ENCODE results near the gene SLC25A13. TPM values are rescaled to one million over a fixed set of nuclear protein-coding genes. Genes with fewer than 3 reads are reported as not detected.

Gene SLC25A13
- total and polyA plus RNA-seq, 9 of the 15 experiments (the other 6 are each of a cell fraction or from before 2014, with no cell fraction given): 21.4 to 80.2 (median 58.7) TPM

DNA sequence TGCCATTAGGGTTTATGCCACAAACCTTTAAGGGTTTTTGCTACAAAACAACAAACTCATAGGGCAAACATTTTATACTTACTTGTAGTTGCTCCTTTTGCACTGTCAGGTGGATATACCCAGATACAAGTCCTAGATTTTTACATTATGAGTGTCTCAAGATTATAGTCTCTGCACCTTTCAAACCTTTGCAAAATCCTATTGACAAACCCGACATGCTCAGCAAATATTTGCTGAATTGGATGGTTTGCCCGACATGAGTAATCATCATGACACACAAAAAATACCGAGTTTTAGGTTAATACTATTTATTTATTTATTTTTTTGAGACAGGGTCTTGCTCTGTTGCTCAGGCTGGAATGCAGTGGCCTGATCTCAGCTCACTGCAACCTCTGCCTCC is 117.3 kb downstream of the SLC25A13 start:
- Histone ChIP-seq H3K4me2 (ENCODE audit: insufficient read depth, low read length) (no peak overlapping the region), H3K4me3 (no peak overlapping the region), H3K79me2 (ENCODE audit: control insufficient read depth, insufficient read depth, low read length) (no peaks in the 10 kb centered on the region), H3K27ac (ENCODE audit: extremely low read depth, low read depth, low read length) (no peak overlapping the region), H3K4me1 (replicated peaks in 1 of 2; ENCODE audit: control insufficient read depth in 2 of 2, insufficient read depth in 2 of 2, low read length in 2 of 2) (peaks cover 0 to 2% of the 10 kb centered on the region in 2 experiments; a peak in 2 of 5 replicates), H3K27me3 (ENCODE audit: control insufficient read depth in 2 of 2, insufficient read depth in 2 of 2, low read length in 2 of 2) (no peaks in the 10 kb centered on the region), H4K20me1 (replicated peaks; ENCODE audit: control insufficient read depth, insufficient read depth, low read length) (no peaks in the 10 kb centered on the region), H3K9ac (ENCODE audit: insufficient read depth in 1 of 2, low read depth in 2 of 2, low read length in 2 of 2) (no peak overlapping the region), H3K36me3 (ENCODE audit: control insufficient read depth, insufficient read depth, low read length) (peaks cover 8% of the 10 kb centered on the region; the same call in 1 of the 3 replicates), H2AFZ (ENCODE audit: low read depth, low read length) (no peak overlapping the region), H3K9me3 (replicated peaks; ENCODE audit: control insufficient read depth, insufficient read depth, low read depth, low read length) (no peaks in the 10 kb centered on the region), H3K9me1 (ENCODE audit: control insufficient read depth, insufficient read depth, low read length) (no peaks in the 10 kb centered on the region)
- ChIA-PET CTCF (ENCODE audit: low intra/inter-chr PET ratio) (no interaction called here), POLR2A (no interaction called here)
- 81% methylated on average over 3 of the region's 3 CpGs for WGBS (ENCODE audit: insufficient coverage, low coverage, missing lambda C conversion rate)
- ATAC-seq (no peak), DNase-seq (ENCODE audit: extremely low read depth in 1 of 4, low spot score in 3 of 4) (no peak), FAIRE-seq (no peak)
- TF ChIP-seq ZNF316 (IDR thresholded peaks at IDR 0.05): 0 out of 2 replicates have a peak, but pooled peaks have one; percentile 6
- TF ChIP-seq NBN (IDR thresholded peaks at IDR 0.05; ENCODE audit: low read depth): no peak
- TF ChIP-seq, protein P1, sequence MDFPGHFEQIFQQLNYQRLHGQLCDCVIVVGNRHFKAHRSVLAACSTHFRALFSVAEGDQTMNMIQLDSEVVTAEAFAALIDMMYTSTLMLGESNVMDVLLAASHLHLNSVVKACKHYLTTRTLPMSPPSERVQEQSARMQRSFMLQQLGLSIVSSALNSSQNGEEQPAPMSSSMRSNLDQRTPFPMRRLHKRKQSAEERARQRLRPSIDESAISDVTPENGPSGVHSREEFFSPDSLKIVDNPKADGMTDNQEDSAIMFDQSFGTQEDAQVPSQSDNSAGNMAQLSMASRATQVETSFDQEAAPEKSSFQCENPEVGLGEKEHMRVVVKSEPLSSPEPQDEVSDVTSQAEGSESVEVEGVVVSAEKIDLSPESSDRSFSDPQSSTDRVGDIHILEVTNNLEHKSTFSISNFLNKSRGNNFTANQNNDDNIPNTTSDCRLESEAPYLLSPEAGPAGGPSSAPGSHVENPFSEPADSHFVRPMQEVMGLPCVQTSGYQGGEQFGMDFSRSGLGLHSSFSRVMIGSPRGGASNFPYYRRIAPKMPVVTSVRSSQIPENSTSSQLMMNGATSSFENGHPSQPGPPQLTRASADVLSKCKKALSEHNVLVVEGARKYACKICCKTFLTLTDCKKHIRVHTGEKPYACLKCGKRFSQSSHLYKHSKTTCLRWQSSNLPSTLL (IDR thresholded peaks at IDR 0.05): no peak
- TF ChIP-seq, protein P2, sequence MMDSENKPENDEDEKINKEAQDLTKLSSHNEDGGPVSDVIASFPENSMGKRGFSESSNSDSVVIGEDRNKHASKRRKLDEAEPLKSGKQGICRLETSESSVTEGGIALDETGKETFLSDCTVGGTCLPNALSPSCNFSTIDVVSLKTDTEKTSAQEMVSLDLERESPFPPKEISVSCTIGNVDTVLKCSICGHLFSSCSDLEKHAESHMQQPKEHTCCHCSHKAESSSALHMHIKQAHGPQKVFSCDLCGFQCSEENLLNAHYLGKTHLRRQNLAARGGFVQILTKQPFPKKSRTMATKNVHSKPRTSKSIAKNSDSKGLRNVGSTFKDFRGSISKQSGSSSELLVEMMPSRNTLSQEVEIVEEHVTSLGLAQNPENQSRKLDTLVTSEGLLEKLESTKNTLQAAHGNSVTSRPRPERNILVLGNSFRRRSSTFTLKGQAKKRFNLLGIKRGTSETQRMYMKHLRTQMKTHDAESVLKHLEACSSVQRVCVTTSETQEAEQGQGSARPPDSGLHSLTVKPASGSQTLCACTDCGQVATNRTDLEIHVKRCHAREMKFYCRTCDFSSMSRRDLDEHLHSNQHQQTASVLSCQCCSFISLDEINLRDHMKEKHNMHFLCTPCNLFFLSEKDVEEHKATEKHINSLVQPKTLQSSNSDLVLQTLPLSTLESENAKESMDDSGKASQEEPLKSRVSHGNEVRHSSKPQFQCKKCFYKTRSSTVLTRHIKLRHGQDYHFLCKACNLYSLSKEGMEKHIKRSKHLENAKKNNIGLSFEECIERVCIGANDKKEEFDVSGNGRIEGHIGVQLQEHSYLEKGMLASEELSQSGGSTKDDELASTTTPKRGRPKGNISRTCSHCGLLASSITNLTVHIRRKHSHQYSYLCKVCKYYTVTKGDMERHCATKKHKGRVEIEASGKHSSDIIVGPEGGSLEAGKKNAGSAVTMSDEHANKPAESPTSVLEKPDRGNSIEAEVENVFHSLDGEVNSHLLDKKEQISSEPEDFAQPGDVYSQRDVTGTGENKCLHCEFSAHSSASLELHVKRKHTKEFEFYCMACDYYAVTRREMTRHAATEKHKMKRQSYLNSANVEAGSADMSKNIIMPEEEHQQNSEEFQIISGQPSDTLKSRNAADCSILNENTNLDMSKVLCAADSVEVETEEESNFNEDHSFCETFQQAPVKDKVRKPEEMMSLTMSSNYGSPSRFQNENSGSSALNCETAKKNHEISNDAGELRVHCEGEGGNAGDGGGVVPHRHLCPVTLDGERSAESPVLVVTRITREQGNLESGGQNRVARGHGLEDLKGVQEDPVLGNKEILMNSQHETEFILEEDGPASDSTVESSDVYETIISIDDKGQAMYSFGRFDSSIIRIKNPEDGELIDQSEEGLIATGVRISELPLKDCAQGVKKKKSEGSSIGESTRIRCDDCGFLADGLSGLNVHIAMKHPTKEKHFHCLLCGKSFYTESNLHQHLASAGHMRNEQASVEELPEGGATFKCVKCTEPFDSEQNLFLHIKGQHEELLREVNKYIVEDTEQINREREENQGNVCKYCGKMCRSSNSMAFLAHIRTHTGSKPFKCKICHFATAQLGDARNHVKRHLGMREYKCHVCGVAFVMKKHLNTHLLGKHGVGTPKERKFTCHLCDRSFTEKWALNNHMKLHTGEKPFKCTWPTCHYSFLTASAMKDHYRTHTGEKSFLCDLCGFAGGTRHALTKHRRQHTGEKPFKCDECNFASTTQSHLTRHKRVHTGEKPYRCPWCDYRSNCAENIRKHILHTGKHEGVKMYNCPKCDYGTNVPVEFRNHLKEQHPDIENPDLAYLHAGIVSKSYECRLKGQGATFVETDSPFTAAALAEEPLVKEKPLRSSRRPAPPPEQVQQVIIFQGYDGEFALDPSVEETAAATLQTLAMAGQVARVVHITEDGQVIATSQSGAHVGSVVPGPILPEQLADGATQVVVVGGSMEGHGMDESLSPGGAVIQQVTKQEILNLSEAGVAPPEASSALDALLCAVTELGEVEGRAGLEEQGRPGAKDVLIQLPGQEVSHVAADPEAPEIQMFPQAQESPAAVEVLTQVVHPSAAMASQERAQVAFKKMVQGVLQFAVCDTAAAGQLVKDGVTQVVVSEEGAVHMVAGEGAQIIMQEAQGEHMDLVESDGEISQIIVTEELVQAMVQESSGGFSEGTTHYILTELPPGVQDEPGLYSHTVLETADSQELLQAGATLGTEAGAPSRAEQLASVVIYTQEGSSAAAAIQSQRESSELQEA (IDR thresholded peaks at IDR 0.05; ENCODE audit: low read depth): no peak
- in situ Hi-C loops (cut with MboI): no loop called here
- BruUV-seq (replicated peaks): no TSS peak
- intact Hi-C loops (cut with micrococcal nuclease): no loop called here

Data from K562 (cell line).